MM.1S (cell line): Measurements from ENCODE around the gene CARD8.

Experiments
- EZH2 ChIP-seq: fragments of 300-600 bp; sonication (generic); optimal IDR thresholded peaks from 2 replicates; pipeline ENCODE3; 2017; ENCODE audit warnings: low read depth, mild to moderate bottlenecking, antibody characterized with exemption, low read length, mixed read lengths
- TF ChIP-seq, protein P1 (sequence below): fragments of 300-600 bp; sonication (generic); IDR thresholded peaks from 2 replicates; pipeline ENCODE4 v1.5.1; 2016; ENCODE audit warnings: antibody characterized with exemption, low read length, mixed read lengths

DNA sequence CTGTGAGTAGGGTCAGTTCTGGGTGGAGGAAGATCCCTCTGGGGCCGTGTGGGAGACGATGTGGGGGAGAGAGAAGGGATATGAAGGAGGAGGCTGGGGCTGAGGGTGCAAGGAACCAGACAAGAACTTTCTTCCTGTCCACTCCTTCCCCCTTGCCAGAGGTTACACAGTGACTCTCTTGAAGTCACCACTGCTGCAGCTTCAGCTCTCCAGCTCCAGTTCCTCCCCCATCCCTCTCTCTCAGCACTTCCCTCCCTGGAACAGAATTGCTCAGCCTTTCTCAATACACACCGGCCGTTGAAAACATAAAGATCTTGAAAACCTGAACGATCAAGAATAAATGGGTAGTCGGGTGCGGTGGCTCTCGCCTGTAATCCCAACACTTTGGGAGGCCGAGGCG is 80.1 kb downstream of the CARD8 start:
- TF ChIP-seq EZH2, result no peak
- TF ChIP-seq, protein P1, sequence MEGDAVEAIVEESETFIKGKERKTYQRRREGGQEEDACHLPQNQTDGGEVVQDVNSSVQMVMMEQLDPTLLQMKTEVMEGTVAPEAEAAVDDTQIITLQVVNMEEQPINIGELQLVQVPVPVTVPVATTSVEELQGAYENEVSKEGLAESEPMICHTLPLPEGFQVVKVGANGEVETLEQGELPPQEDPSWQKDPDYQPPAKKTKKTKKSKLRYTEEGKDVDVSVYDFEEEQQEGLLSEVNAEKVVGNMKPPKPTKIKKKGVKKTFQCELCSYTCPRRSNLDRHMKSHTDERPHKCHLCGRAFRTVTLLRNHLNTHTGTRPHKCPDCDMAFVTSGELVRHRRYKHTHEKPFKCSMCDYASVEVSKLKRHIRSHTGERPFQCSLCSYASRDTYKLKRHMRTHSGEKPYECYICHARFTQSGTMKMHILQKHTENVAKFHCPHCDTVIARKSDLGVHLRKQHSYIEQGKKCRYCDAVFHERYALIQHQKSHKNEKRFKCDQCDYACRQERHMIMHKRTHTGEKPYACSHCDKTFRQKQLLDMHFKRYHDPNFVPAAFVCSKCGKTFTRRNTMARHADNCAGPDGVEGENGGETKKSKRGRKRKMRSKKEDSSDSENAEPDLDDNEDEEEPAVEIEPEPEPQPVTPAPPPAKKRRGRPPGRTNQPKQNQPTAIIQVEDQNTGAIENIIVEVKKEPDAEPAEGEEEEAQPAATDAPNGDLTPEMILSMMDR, result no peak
